HepG2 (cell line): ENCODE measurements around the gene NGRN. TPM values are rescaled to one million over a fixed set of nuclear protein-coding genes. Genes with fewer than 3 reads are reported as not detected.

ENCODE experiments used
- ATAC-seq: fragments of 200-7000 bp; cut with Tn5 transposase; 3 replicates; pipeline ENCODE4 v1.9.1; 2020; ENCODE audit warnings: mild to moderate bottlenecking, moderate library complexity
- BruUV-seq: library from RNA; stranded (reverse); fragments of 400-500 nt; replicated peaks from 2 replicates; lab custom pipeline; 2021; lab: Mats Ljungman, UMichigan
- CTCF ChIA-PET: fragments of 300-600 bp; formaldehyde crosslinking; extraction: SDS; loops from one replicate; lab custom pipeline; 2021; ENCODE audit warnings: low total read pairs, inconsistent platforms, low intra/inter-chr PET ratio; lab: Yijun Ruan, JAX
- POLR2A ChIA-PET: fragments of 350-600 bp; sonication (Branson Sonifier 250); formaldehyde crosslinking; loops from one replicate; lab custom pipeline; 2020; ENCODE audit warnings: antibody characterized with exemption, inconsistent platforms; lab: Yijun Ruan, JAX
- DNase-seq: peaks from one replicate; pipeline ENCODE4 v3.0.0-alpha.2; 2015; ENCODE audit warnings: low spot score
- FAIRE-seq: peaks from 3 replicates; lab custom pipeline; 2011; peaks lifted over from hg19 to GRCh38; lab: Jason Lieb, UNC
- H2AFZ ChIP-seq: one replicate; pipeline ENCODE4 v1.6.1; 2011; ENCODE audit warnings: low read length, inconsistent platforms
- H3K27ac ChIP-seq: fragments of 300-600 bp; 3 replicates; pipeline ENCODE4 v1.8.0; 2011; ENCODE audit warnings: mixed run types, mild to moderate bottlenecking, mixed read lengths, low read length, inconsistent platforms; ENCODE audit not compliant: insufficient read depth; ENCODE audit errors: extremely low read length
- H3K27me3 ChIP-seq, 2 experiments: fragments of 200-600 bp in 1 of 2; 2 replicates in 1 of 2; 3 replicates in 1 of 2; pipeline versions ENCODE4 v1.6.0 to v1.8.0; 2011; ENCODE audit warnings: low read length in 2 of 2, mild to moderate bottlenecking in 2 of 2, moderate library complexity in 2 of 2, inconsistent platforms in 1 of 2; ENCODE audit not compliant: insufficient read depth in 2 of 2, control insufficient read depth in 1 of 2
- H3K36me3 ChIP-seq, 2 experiments: fragments of 200-600 bp in 1 of 2; replicated peaks in 1 of 2; 2 replicates in 1 of 2; 3 replicates in 1 of 2; pipeline versions ENCODE4 v1.5.1 to v1.8.0; 2011; ENCODE audit warnings: low read length in 2 of 2, inconsistent platforms in 1 of 2; ENCODE audit not compliant: insufficient read depth in 2 of 2, control insufficient read depth in 1 of 2
- H3K4me1 ChIP-seq: 2 replicates; pipeline ENCODE4 v1.5.1; 2012; ENCODE audit warnings: low read length, inconsistent platforms; ENCODE audit not compliant: insufficient read depth
- H3K4me2 ChIP-seq: 2 replicates; pipeline ENCODE4 v1.6.0; 2011; ENCODE audit warnings: low read depth, low read length, inconsistent platforms
- H3K4me3 ChIP-seq, 3 experiments: fragments of 200-600 bp in 1 of 3; sonication (generic), shearing (Covaris generic) in 1 of 3; replicated peaks in 1 of 3; 2 replicates each; pipeline ENCODE4 v1.5.1; 2011 to 2016; ENCODE audit warnings: low read length in 3 of 3, inconsistent platforms in 2 of 3, low read depth in 2 of 3, mild to moderate bottlenecking in 2 of 3, control low read depth in 1 of 3, mixed read lengths in 1 of 3; ENCODE audit not compliant: insufficient read depth in 1 of 3
- H3K79me2 ChIP-seq: one replicate; pipeline ENCODE4 v1.6.1; 2011; ENCODE audit warnings: low read length, inconsistent platforms; ENCODE audit not compliant: insufficient read depth
- H3K9ac ChIP-seq: 2 replicates; pipeline ENCODE4 v1.6.0; 2011; ENCODE audit warnings: mild to moderate bottlenecking, low read depth, low read length, inconsistent platforms; ENCODE audit not compliant: insufficient read depth
- H3K9me3 ChIP-seq: 2 replicates; pipeline ENCODE4 v1.5.1; 2012; ENCODE audit warnings: mild to moderate bottlenecking, low read length
- H4K20me1 ChIP-seq: 2 replicates; pipeline ENCODE4 v1.6.0; 2011; ENCODE audit warnings: inconsistent platforms, mild to moderate bottlenecking, low read length, moderate library complexity; ENCODE audit not compliant: insufficient read depth
- ASH2L ChIP-seq: fragments of 300-600, 200-600 bp; sonication (generic); IDR thresholded peaks from 2 replicates; pipeline ENCODE4 v1.7.0; 2017; ENCODE audit warnings: low read depth, mild to moderate bottlenecking, moderate library complexity, mixed read lengths, low read length; ENCODE audit not compliant: insufficient read length
- BCL6 ChIP-seq: IDR thresholded peaks from 2 replicates; pipeline ENCODE4 v1.6.1; 2016; ENCODE audit warnings: missing genetic modification reagents, missing compliant biosample characterization
- GATAD1 ChIP-seq: IDR thresholded peaks from 2 replicates; pipeline ENCODE4 v1.6.1; 2016; ENCODE audit warnings: missing genetic modification reagents, missing compliant biosample characterization
- GATAD2A ChIP-seq: IDR thresholded peaks from 2 replicates; pipeline ENCODE4 v1.6.1; 2016
- HOXD1 ChIP-seq: sonication (generic); formaldehyde crosslinking; IDR thresholded peaks from 2 replicates; pipeline ENCODE4 v1.5.0; 2020; ENCODE audit warnings: missing genetic modification reagents
- MIER2 ChIP-seq: IDR thresholded peaks from 2 replicates; pipeline ENCODE4 v1.6.1; 2016; ENCODE audit warnings: missing biosample characterization, missing genetic modification reagents
- MTA1 ChIP-seq: sonication (generic); formaldehyde crosslinking; IDR thresholded peaks from 2 replicates; pipeline ENCODE4 v1.4.0; 2020; ENCODE audit warnings: missing genetic modification reagents, mild to moderate bottlenecking, borderline replicate concordance
- MXD4 ChIP-seq: IDR thresholded peaks from 2 replicates; pipeline ENCODE4 v1.6.1; 2016; ENCODE audit warnings: mild to moderate bottlenecking, missing biosample characterization, missing genetic modification reagents
- SALL1 ChIP-seq: sonication (generic); formaldehyde crosslinking; IDR thresholded peaks from 2 replicates; pipeline ENCODE4 v1.8.0; 2022; ENCODE audit warnings: mild to moderate bottlenecking, missing genetic modification reagents
- SOX6 ChIP-seq, 2 experiments: fragments of 450-650 bp in 1 of 2; sonication (generic) in 1 of 2; formaldehyde crosslinking in 1 of 2; IDR thresholded peaks; 2 replicates each; pipeline versions ENCODE4 v1.4.0 to v1.6.1; 2017 to 2020; ENCODE audit warnings: antibody characterized with exemption in 1 of 2, mild to moderate bottlenecking in 1 of 2, missing genetic modification reagents in 1 of 2
- TEAD3 ChIP-seq: optimal IDR thresholded peaks from 2 replicates; pipeline ENCODE3; 2016; ENCODE audit warnings: borderline replicate concordance
- ZBTB1 ChIP-seq: sonication (generic); formaldehyde crosslinking; IDR thresholded peaks from 2 replicates; pipeline ENCODE4 v1.4.0; 2020; ENCODE audit warnings: missing genetic modification reagents, borderline replicate concordance
- ZBTB49 ChIP-seq: sonication (generic); formaldehyde crosslinking; IDR thresholded peaks from 2 replicates; pipeline ENCODE4 v1.4.0; 2020; ENCODE audit warnings: missing genetic modification reagents, borderline replicate concordance
- ZMYM4 ChIP-seq: sonication (generic); formaldehyde crosslinking; IDR thresholded peaks from 2 replicates; pipeline ENCODE4 v1.8.1; 2023; ENCODE audit warnings: mild to moderate bottlenecking, missing genetic modification reagents
- ZNF3 ChIP-seq: IDR thresholded peaks from 2 replicates; pipeline ENCODE4 v1.7.0; 2017; ENCODE audit warnings: inconsistent platforms
- ZNF34 ChIP-seq: sonication (generic); formaldehyde crosslinking; IDR thresholded peaks from 2 replicates; pipeline ENCODE4 v1.4.0; 2020; ENCODE audit warnings: mild to moderate bottlenecking, missing genetic modification reagents, borderline replicate concordance
- ZNF451 ChIP-seq: sonication (generic); formaldehyde crosslinking; IDR thresholded peaks from 2 replicates; pipeline ENCODE4 v1.5.0; 2020; ENCODE audit warnings: mild to moderate bottlenecking, missing genetic modification reagents
- ZNF558 ChIP-seq: sonication (generic); formaldehyde crosslinking; IDR thresholded peaks from 2 replicates; pipeline ENCODE4 v1.9.0; 2022; ENCODE audit warnings: mild to moderate bottlenecking, missing genetic modification reagents, borderline replicate concordance
- ZNF816 ChIP-seq: sonication (generic); formaldehyde crosslinking; IDR thresholded peaks from 2 replicates; pipeline ENCODE4 v1.8.0; 2022; ENCODE audit warnings: missing genetic modification reagents, mild to moderate bottlenecking, borderline replicate concordance
- WGBS: methylation state at CpG from one replicate; pipeline ENCODE4 v1.1.6; 2017; ENCODE audit warnings: low lambda C conversion rate; 5-methylcytosine and 5-hydroxymethylcytosine counted together
- in situ Hi-C: cut with HindIII; loops from 2 replicates; pipeline ENCODE4 v1.10.0; 2017; ENCODE audit warnings: low pct_unique_long_range_greater_than_20kb; ENCODE audit not compliant: extremely low pct_ligation_motif_present
- intact Hi-C: fragments of 100-400 bp; cut with micrococcal nuclease; formaldehyde crosslinking; loops from one replicate; pipeline ENCODE4 v1.10.0; 2022; ENCODE audit not compliant: unreplicated experiment
- polyA plus RNA-seq, 8 experiments: library from polyadenylated mRNA; depleted of rRNA in 3 of 8; stranded (reverse) in 7 of 8; unstranded in 1 of 8; fragments of >200 nt; fragmentation: Illumina TruSeq in 4 of 8; extraction: Trizol in 4 of 8; gene quantifications; 2 replicates each; pipeline versions ENCODE4 v1.2.1 to v1.2.3, GENCODE V29; 2011 to 2016; ENCODE audit warnings: low read depth in 4 of 8, missing spikeins in 1 of 8, mixed read lengths in 1 of 8; ENCODE audit not compliant: insufficient read depth in 1 of 8
- total RNA-seq, 5 experiments: library from RNA; depleted of rRNA; stranded (reverse); fragments of >200 nt; fragmentation: Illumina TruSeq; extraction: Trizol; gene quantifications; 2 replicates each; pipeline ENCODE4 v1.2.3, GENCODE V29; 2016; ENCODE audit warnings: low read depth in 1 of 5
- TF ChIP-seq, protein P1 (sequence below): sonication (generic); formaldehyde crosslinking; IDR thresholded peaks from 2 replicates; pipeline ENCODE4 v1.4.0; 2020; ENCODE audit warnings: mild to moderate bottlenecking, missing genetic modification reagents

The NGRN gene
- total and polyA plus RNA-seq, 2 of the 13 experiments (the other 11 are each of a cell fraction or from before 2014, with no cell fraction given) = 39.8 to 63.7 TPM

DNA sequence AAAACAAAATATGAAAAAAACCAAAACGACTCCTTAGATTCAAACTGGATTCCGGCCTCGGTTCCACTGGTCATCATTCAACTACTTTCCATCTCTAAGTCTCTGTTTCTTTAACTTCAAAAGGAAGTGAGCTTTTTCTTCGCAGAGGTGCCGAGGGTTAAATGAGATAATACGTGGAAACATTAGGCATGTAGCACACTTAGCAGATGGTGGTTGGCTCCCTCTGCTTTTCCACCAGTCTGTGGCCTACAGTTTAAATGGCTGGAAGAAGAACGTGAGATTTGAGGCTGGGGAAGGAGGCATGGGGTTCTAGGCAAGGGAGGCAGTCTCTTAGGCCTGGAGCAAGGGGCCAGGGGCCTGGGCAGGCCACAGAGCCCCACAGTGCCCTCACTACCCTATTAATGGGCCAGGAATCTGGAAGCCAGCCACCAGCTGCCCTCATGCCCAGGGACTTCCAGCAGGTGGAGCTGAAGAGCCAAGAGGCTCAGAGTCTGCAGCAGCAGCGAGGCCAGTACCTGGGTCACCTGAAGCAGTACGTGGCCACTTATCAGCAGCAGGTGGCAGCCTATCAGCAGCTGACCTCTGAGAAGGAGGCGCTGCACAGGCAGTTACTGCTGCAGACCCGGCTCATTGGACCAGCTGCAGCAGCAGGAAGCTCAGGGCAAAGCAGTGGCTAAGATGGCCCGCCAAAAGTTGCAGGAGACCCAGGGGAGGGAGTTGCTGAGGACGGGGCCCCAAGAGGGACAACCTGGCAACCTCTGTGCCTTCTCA lies 27.8 kb downstream of the NGRN start (continued):
- TF ChIP-seq, protein P1, sequence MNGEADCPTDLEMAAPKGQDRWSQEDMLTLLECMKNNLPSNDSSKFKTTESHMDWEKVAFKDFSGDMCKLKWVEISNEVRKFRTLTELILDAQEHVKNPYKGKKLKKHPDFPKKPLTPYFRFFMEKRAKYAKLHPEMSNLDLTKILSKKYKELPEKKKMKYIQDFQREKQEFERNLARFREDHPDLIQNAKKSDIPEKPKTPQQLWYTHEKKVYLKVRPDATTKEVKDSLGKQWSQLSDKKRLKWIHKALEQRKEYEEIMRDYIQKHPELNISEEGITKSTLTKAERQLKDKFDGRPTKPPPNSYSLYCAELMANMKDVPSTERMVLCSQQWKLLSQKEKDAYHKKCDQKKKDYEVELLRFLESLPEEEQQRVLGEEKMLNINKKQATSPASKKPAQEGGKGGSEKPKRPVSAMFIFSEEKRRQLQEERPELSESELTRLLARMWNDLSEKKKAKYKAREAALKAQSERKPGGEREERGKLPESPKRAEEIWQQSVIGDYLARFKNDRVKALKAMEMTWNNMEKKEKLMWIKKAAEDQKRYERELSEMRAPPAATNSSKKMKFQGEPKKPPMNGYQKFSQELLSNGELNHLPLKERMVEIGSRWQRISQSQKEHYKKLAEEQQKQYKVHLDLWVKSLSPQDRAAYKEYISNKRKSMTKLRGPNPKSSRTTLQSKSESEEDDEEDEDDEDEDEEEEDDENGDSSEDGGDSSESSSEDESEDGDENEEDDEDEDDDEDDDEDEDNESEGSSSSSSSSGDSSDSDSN (CRISPR knock-in tag) = 0 out of 2 replicates have a peak, but pooled peaks have one; percentile 18
- TF ChIP-seq ZNF451 (CRISPR knock-in tag) (peak; percentile 44; the same call in 1 of the 2 replicates), ZMYM4 (peak; percentile 51; the same call in 1 of the 2 replicates), MXD4 (CRISPR knock-in tag) (peak; percentile 36; the same call in 1 of the 2 replicates), SALL1 (CRISPR knock-in tag) (peak; percentile 73), GATAD2A (CRISPR knock-in tag) (peak; percentile 54; the same call in 1 of the 2 replicates), GATAD1 (CRISPR knock-in tag) (0 out of 2 replicates have a peak, but pooled peaks have one; percentile 22), MTA1 (CRISPR knock-in tag) (peak; percentile 70; the same call in 1 of the 2 replicates), MIER2 (0 out of 2 replicates have a peak, but pooled peaks have one; percentile 24), BCL6 (CRISPR knock-in tag) (peak; percentile 53; the same call in 1 of the 2 replicates)

GRCh38 chr15:90294159-90294558 lies 28.7 kb downstream of the NGRN start:
- no peak overlapping the region for H2AFZ ChIP-seq
- H3K79me2 ChIP-seq = no peaks in the 10 kb centered on the region
- BruUV-seq = no TSS peak
- POLR2A ChIA-PET = no interaction called here
- H3K36me3 ChIP-seq = no peaks in the 10 kb centered on the region
- H3K27ac ChIP-seq = no peak overlapping the region
- H3K4me1 ChIP-seq = peaks cover 11% of the 10 kb centered on the region
- H4K20me1 ChIP-seq = no peaks in the 10 kb centered on the region
- FAIRE-seq (no peak), DNase-seq (no peak), ATAC-seq (no peak)
- no peaks in the 10 kb centered on the region; a peak in 1 of 5 replicates for H3K27me3 ChIP-seq
- 0 out of 2 replicates have a peak overlapping the region, but pooled peaks have one; percentile 70 for H3K4me2 ChIP-seq
- CTCF ChIA-PET = no interaction called here
- WGBS = 37% methylated on average over 3 of the region's 6 CpGs
- intact Hi-C loops (no loop called here), in situ Hi-C loops (no loop called here)
- H3K4me3 ChIP-seq = no peak overlapping the region
- no peaks in the 10 kb centered on the region for H3K9me3 ChIP-seq
- no peak overlapping the region for H3K9ac ChIP-seq
- TF ChIP-seq ASH2L (no peak), ZBTB1 (CRISPR knock-in tag) (no peak), ZNF558 (CRISPR knock-in tag) (no peak), ZNF816 (CRISPR knock-in tag) (no peak), ZNF34 (CRISPR knock-in tag) (no peak), ZNF3 (no peak), TEAD3 (CRISPR knock-in tag) (no peak), ZBTB49 (CRISPR knock-in tag) (no peak), SOX6 (IDR thresholded peaks at IDR 0.05) (no peak), SOX6 (CRISPR knock-in tag; IDR thresholded peaks at IDR 0.05) (no peak), HOXD1 (no peak)
